Activated naive CD8-positive, alpha-beta T cell treated with anti-CD3 and anti-CD28 coated beads, Interleukin-2, amount 50 U/mL, for 24 hours (primary cell): ENCODE measurements around the gene RETREG1.

Experiments used
- ATAC-seq: fragments of 150-1000 bp; cut with Tn5 transposase; one replicate; pipeline ENCODE4 v1.10.0; 2021
- DNase-seq: peaks from one replicate; pipeline ENCODE4 v3.0.0; 2021
- H3K27ac Mint-ChIP-seq: one replicate; pipeline ENCODE4 v1.8.0; 2021; ENCODE audit warnings: mild to moderate bottlenecking, mixed read lengths
- H3K27me3 Mint-ChIP-seq: one replicate; pipeline ENCODE4 v1.8.0; 2021; ENCODE audit warnings: mixed read lengths
- H3K36me3 Mint-ChIP-seq: one replicate; pipeline ENCODE4 v1.8.0; 2021; ENCODE audit warnings: low read depth, mixed read lengths
- H3K4me1 Mint-ChIP-seq: one replicate; pipeline ENCODE4 v1.8.0; 2021; ENCODE audit warnings: mixed read lengths
- H3K4me3 Mint-ChIP-seq: one replicate; pipeline ENCODE4 v1.8.0; 2021; ENCODE audit warnings: mild to moderate bottlenecking, moderate library complexity, mixed read lengths
- H3K9me3 Mint-ChIP-seq: one replicate; pipeline ENCODE4 v1.8.0; 2021; ENCODE audit warnings: mixed read lengths

The RETREG1 gene

DNA sequence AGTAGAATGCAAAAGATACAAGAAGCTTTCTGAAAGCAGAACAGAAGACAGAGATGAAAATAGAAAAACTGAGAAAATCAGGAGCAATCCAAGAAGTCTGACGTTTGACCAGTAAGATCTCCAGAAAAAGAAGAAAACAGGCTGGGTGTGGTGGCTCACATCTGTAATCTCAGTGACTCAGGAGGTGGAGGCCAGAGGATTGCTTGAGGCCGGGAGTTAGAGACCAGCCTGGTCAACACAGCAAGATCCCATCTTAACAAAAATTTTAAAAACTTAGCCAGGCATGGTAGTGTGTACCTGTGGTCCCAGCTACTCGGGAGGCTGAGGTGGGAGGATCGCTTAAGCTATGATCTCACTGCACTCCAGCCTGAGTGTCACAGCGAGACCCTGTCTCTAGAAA lies 15.9 kb downstream of the RETREG1 start:
- peaks cover 35% of the 10 kb centered on the region for H3K36me3 Mint-ChIP-seq
- no peaks in the 10 kb centered on the region for H3K9me3 Mint-ChIP-seq
- no peaks in the 10 kb centered on the region for H3K27me3 Mint-ChIP-seq
- DNase-seq: no peak
- ATAC-seq: no peak
- H3K27ac Mint-ChIP-seq: peak overlapping the region; percentile 20
- no peak overlapping the region for H3K4me3 Mint-ChIP-seq
- H3K4me1 Mint-ChIP-seq: peaks cover 37% of the 10 kb centered on the region

DNA sequence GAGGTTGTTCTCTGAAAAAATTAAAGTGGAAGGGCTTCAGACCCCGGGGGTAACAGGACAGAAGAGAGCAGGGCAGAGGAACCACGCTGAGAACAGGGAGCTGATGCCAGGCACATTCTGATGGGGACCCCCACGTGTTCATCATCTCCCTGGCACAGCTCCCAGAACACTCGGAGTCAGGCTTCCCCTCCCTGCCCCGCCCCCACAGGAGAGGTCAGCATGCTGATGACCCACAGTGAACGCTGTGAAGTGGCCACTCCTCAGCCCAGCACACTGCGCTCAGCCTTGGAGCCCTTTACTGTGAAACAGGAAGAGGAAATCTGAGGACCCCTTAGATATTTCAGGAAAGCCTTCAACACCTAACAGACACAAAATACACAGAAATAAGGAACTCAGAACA lies 16.4 kb downstream of the RETREG1 start:
- no peak for DNase-seq
- Mint-ChIP-seq H3K27ac (peak overlapping the region; percentile 20), H3K36me3 (peaks cover 30% of the 10 kb centered on the region), H3K9me3 (no peaks in the 10 kb centered on the region), H3K4me1 (peaks cover 42% of the 10 kb centered on the region), H3K4me3 (no peak overlapping the region), H3K27me3 (no peaks in the 10 kb centered on the region)
- ATAC-seq: no peak

DNA sequence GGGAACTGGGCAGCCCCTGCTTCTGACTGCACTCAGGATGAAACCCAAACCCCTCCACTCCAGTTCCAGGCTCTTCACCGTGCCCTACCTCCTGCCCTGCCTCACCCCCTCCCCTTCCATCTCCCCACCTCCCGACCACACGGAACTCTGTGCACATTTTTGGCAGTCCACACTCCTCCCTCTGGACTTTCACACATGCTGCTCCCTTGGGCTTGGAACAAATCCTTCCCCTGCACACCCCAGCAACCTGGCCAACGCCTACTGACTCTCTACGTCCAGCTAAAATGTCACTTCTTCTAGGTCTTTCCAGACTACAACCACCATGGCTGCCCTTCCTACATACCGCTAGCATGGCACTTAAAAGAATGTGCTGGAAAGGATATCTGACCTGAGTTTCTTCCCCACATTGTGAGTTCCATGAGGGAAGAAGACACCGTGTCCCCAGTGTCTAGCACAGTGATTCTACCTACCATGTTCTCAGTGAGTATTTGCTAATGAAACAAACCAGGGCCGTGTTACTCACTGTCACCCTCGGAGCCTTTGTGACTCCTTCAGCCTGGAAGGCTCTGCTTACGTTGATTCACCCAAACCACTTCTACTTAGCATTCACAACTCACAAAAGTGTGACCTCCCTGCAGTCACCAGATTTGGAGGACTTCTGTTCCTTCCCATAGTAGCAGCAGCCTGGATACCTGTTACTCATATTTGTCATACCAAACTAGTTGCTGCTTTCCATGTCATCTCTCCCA lies 18.7 kb downstream of the RETREG1 start:
- Mint-ChIP-seq H3K36me3 (peaks cover 33% of the 10 kb centered on the region), H3K27ac (no peak overlapping the region), H3K27me3 (no peaks in the 10 kb centered on the region), H3K4me3 (no peak overlapping the region), H3K9me3 (no peaks in the 10 kb centered on the region), H3K4me1 (peaks cover 56% of the 10 kb centered on the region)
- DNase-seq (no peak), ATAC-seq (peak; percentile 58)

DNA sequence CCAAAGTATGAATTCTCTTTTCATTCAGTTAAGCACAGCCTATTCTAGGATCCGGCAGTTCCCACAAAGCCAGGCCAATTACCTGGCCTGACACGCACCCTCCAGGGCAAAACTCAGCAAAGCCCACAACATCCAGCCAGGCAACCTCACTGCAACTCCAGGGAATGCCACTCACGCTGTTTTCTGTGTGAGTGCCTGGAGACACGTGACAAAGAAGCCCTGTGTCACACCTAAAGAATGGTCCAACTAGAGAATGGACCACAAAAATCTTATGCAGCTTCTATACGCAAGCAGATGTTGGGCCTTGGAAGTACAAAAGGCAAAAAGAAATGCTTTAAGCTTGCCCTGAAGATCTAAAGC lies 20.2 kb downstream of the RETREG1 start:
- H3K4me1 Mint-ChIP-seq: peaks cover 61% of the 10 kb centered on the region
- no peak for DNase-seq
- H3K4me3 Mint-ChIP-seq: no peak overlapping the region
- H3K36me3 Mint-ChIP-seq: peaks cover 25% of the 10 kb centered on the region
- H3K27me3 Mint-ChIP-seq: no peaks in the 10 kb centered on the region
- H3K9me3 Mint-ChIP-seq: no peaks in the 10 kb centered on the region
- H3K27ac Mint-ChIP-seq: no peak overlapping the region
- no peak for ATAC-seq

DNA sequence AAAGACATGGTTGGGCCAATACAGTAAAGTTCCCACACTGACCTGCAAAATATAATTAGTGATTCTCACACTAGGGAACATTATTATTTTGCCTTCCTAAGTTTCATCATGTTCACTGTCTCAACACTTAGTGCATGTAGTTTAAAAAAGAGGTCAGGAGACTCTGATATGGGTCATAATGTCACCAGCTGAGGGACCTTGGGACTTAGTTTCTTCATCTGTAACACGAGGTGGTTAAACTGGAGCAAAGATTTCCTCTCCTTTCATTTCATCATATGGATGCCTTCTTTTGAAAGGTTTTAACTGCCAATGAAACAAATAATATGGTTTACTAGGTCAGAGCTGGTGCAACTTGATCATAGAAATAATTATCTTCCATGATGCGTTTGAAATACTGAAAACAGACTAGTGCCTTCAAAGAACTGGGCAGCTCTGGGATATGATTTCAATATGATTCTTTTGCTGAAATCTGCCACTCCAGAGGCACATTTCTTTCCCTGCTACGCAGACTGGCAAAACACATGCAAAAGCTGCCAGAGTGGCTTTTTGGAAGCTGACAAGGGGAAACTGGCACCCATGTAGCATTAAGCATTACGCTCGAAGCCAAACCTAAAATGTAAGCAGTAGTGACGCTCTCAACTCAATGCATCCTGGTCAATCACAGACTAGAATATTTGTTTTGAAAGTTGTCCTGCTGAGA lies 20.8 kb downstream of the RETREG1 start:
- ATAC-seq: no peak
- no peak for DNase-seq
- Mint-ChIP-seq H3K9me3 (no peaks in the 10 kb centered on the region), H3K4me3 (no peak overlapping the region), H3K4me1 (peaks cover 63% of the 10 kb centered on the region), H3K27ac (no peak overlapping the region), H3K27me3 (no peaks in the 10 kb centered on the region), H3K36me3 (peaks cover 25% of the 10 kb centered on the region)

DNA sequence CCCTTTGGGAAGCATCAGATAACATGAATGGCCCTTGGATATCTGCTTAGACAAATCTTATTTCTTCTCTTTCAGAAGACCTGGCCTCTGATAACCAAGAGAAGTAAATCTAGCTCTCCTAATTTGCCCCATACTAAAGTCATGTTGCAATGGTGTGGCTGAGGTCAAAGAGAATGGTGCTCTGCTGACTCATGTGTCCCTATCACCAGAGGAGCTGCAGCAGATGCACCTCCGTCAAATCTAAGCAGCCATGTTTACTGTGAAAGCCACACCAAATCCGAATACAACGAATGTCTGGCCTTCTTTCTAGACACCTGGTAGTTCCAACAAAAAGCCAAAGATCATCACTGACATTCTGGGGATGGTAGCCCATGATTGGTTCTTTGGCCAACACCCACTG lies 23.2 kb downstream of the RETREG1 start:
- DNase-seq: no peak
- peaks cover 18% of the 10 kb centered on the region for H3K36me3 Mint-ChIP-seq
- H3K27ac Mint-ChIP-seq: no peak overlapping the region
- H3K9me3 Mint-ChIP-seq: no peaks in the 10 kb centered on the region
- H3K4me3 Mint-ChIP-seq: no peak overlapping the region
- H3K27me3 Mint-ChIP-seq: no peaks in the 10 kb centered on the region
- peak; percentile 62 for ATAC-seq
- H3K4me1 Mint-ChIP-seq: peaks cover 53% of the 10 kb centered on the region

DNA sequence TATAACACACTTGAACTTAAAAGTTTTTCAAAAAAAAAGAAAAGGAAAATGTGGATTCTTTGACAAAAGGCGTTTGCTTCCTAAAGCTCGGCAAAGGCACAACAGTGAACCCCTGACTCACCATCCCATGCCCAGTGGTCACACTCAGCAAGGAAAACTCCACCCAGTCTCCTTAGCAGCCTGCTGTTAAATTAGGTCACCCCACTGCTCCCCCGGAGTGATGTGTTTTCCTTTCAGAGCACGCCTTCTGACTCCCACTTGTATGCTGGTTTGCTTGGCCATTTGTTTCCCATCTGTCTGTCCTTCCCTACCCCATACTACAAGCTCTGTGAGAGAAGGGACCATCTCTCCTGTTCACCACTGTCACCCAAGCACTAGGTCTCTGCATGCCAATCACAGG lies 23.8 kb downstream of the RETREG1 start:
- H3K27me3 Mint-ChIP-seq: no peaks in the 10 kb centered on the region
- peaks cover 50% of the 10 kb centered on the region for H3K4me1 Mint-ChIP-seq
- no peak overlapping the region for H3K27ac Mint-ChIP-seq
- H3K36me3 Mint-ChIP-seq: peaks cover 15% of the 10 kb centered on the region
- ATAC-seq: no peak
- no peaks in the 10 kb centered on the region for H3K9me3 Mint-ChIP-seq
- DNase-seq: no peak
- H3K4me3 Mint-ChIP-seq: no peak overlapping the region

DNA sequence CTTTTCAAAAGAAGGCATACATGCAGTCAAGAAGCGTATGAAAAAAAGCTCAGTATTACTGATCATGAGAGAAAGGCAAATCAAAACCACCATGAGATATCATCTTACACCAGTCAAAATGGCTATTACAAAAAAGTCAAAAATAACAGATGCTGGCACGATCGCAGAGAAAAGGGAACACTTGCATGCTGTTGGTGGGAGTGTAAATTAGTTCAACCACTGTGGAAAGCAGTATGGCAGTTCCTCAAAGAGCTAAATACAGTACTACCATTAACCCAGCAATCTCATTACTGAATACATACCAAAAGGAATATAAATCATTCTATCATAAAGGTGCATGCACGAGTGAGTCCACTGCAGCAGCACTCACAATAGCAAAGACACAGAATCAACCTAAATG lies 24.5 kb downstream of the RETREG1 start:
- H3K4me3 Mint-ChIP-seq: no peak overlapping the region
- H3K36me3 Mint-ChIP-seq: peaks cover 20% of the 10 kb centered on the region
- H3K4me1 Mint-ChIP-seq: peaks cover 50% of the 10 kb centered on the region
- no peak overlapping the region for H3K27ac Mint-ChIP-seq
- no peaks in the 10 kb centered on the region for H3K9me3 Mint-ChIP-seq
- no peaks in the 10 kb centered on the region for H3K27me3 Mint-ChIP-seq
- ATAC-seq: no peak
- DNase-seq: no peak

DNA sequence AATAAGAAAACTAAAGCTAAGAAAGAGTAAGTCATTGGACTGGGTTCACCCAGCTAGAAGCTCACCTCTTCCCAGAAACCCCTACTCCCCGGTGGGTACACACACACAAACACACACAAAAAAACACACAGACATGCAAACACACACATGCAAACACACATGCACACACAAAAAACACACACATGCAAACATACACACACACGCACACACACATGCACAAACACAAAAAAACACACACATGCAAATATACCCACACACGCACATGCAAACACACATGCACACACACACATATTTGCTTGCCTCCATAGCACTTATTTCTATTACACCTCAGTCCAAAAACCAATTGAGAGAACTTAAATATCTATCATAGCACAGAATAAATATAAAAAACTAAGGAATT lies 26.1 kb downstream of the RETREG1 start:
- no peak for DNase-seq
- Mint-ChIP-seq H3K27me3 (no peaks in the 10 kb centered on the region), H3K4me3 (no peak overlapping the region), H3K36me3 (peaks cover 24% of the 10 kb centered on the region), H3K27ac (no peak overlapping the region), H3K9me3 (no peaks in the 10 kb centered on the region), H3K4me1 (peaks cover 46% of the 10 kb centered on the region)
- no peak for ATAC-seq

DNA sequence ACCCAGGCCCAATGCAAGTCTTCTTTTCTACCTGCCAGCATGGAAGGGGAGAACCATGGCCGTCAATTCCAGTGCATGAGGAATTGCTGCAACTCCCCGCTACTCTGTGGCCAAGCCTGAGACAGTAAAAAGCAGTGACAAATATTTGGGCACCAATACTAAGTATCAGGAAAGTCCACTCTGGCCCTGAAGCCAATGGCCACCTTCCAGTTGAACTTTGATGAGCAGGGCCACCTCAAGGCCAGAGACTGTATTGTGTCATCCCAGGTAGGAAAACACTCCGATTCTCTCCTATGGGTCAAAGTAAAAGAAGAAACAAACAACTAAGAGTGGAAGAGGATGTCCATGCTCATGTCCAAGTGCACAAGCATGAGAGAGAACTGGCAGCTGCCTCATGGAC lies 27.1 kb downstream of the RETREG1 start:
- Mint-ChIP-seq H3K27me3 (no peaks in the 10 kb centered on the region), H3K9me3 (no peaks in the 10 kb centered on the region), H3K4me1 (peaks cover 41% of the 10 kb centered on the region), H3K36me3 (peaks cover 23% of the 10 kb centered on the region), H3K4me3 (no peak overlapping the region), H3K27ac (no peak overlapping the region)
- no peak for DNase-seq
- no peak for ATAC-seq

DNA sequence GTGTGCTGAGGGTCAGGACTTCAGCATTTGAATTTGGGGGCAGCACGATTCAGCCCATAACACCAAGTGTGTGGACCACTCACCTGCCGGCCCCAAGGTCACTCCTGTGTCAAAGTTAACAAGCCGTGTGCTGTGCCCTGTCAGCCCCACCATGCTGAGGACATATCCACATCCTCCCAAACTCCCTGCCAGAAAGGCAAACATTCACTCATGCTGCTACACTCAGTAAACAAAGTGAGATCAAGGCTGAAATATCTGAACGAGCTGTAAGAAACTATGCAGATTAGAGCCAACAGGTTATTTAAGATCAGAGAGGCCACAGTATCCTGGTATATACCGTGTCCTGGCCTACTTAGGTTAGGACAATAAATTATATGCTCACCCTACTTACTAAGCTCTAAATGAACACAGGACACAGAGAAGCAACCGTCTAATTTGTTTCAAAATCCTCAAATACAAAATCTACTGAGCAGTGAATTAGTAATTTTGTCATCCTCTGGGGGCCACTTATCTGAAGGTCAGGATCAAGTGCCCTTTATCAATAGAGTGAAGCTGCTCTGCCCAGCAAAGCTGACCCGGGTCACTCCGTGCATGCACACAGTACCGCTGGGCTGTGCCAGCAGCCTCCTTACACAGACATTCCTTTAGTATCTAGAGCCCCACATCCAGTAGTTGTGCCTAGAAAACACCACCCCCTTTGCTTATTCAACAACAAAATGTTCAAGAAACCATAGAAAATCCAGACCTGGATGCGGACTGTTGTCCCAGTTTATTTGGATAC lies 28.2 kb downstream of the RETREG1 start:
- Mint-ChIP-seq H3K4me3 (no peak overlapping the region), H3K27me3 (no peaks in the 10 kb centered on the region), H3K27ac (no peak overlapping the region), H3K4me1 (peaks cover 38% of the 10 kb centered on the region), H3K36me3 (peaks cover 19% of the 10 kb centered on the region), H3K9me3 (no peaks in the 10 kb centered on the region)
- DNase-seq (no peak), ATAC-seq (no peak)

DNA sequence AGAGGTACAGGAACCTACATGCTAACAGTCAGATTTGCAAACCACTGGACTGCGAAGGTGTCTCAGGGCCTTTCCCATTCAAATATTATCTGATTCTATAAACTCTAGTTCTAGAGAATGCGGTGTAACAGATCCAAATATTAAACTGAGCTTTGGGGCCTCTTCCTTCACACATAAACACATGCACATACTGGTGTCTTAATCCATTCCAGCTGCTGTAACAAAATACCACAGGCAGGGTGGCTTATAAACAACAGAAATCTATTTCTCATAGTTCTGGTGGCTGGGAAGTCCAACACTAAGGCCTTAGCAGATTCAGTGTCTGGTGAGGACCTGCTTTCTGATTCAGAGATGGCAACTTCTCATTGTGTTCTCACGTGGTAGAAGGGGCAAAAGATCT lies 30.2 kb downstream of the RETREG1 start:
- peaks cover 27% of the 10 kb centered on the region for H3K4me1 Mint-ChIP-seq
- H3K27ac Mint-ChIP-seq: no peak overlapping the region

DNA sequence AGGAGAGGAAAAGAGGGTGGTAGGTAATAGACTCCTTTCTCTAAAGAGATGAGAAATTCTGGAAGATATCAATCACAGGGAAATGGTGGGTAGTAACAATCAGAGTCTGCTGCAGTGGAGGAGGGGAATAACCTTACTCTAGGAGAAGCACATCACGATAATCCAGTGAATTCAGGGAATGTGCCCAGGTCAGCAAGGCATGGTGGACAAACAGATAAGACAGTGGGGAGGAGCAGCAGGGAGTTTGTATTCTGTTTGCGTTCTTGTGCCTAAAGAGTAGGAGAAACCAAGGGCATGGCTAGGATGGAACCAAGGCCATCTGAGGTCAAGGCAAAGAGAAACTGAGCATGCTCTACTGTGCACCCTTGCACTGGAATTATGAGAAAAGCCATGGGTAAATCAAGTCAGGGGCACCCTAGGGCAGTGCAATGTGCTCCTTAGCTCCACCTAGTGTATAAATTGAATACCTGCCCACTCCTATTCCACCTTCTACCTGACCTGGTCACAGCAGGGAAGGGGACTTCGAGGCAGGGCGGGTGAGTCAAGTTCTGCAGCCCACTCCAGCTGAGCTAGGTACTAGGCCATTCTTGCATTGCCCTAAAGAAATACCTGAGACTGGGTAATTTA lies 31.6 kb downstream of the RETREG1 start:
- H3K27ac Mint-ChIP-seq: no peak overlapping the region
- peaks cover 14% of the 10 kb centered on the region for H3K36me3 Mint-ChIP-seq
- no peaks in the 10 kb centered on the region for H3K9me3 Mint-ChIP-seq
- H3K4me1 Mint-ChIP-seq: peaks cover 19% of the 10 kb centered on the region
- no peaks in the 10 kb centered on the region for H3K27me3 Mint-ChIP-seq
- H3K4me3 Mint-ChIP-seq: no peak overlapping the region
- ATAC-seq: peak; percentile 76
- no peak for DNase-seq

More for the DNA sequence above, 30.2 kb downstream of the RETREG1 start:
- no peak for ATAC-seq
- Mint-ChIP-seq H3K4me3 (no peak overlapping the region), H3K9me3 (no peaks in the 10 kb centered on the region), H3K36me3 (peaks cover 19% of the 10 kb centered on the region), H3K27me3 (no peaks in the 10 kb centered on the region)
- DNase-seq: no peak

DNA sequence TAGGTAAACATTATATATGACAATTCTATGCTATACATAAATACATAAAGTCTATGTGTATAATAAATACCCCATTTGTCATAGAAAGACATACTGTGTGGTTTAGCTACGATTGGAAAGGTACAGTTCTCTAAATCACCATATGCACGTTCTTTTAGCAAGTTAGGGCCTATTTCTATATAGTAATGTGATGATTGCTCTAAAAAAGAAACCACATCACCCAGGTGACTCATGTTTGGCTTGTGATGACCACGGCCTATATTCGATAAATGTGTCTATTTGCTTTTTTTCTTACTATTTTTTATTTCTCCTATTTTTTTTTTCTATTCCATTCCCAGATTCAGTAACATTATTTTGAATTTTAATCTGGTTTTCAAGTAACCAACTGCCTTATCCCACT lies 34.7 kb downstream of the RETREG1 start:
- no peak overlapping the region for H3K27ac Mint-ChIP-seq
- peaks cover 11% of the 10 kb centered on the region for H3K36me3 Mint-ChIP-seq
- H3K4me3 Mint-ChIP-seq: no peak overlapping the region
- DNase-seq (no peak), ATAC-seq (no peak)
- peaks cover 6% of the 10 kb centered on the region for H3K9me3 Mint-ChIP-seq
- no peaks in the 10 kb centered on the region for H3K27me3 Mint-ChIP-seq
- peaks cover 24% of the 10 kb centered on the region for H3K4me1 Mint-ChIP-seq
